OCI-LY7 (cell line): Measurements from ENCODE around the gene IGSF8. TPM values are rescaled to one million over a fixed set of nuclear protein-coding genes. Genes with fewer than 3 reads are reported as not detected.

Experiments used
- BruUV-seq: library from RNA; stranded (reverse); fragments of 400-500 nt; replicated peaks from 2 replicates; lab custom pipeline; 2021; lab: Mats Ljungman, UMichigan
- CTCF ChIA-PET: fragments of 300-600 bp; sonication (Branson Sonifier 250); formaldehyde crosslinking; loops from one replicate; lab custom pipeline; 2022; ENCODE audit warnings: antibody characterized with exemption; ENCODE audit not compliant: unreplicated experiment; lab: Charles Lee
- POLR2A ChIA-PET: fragments of 300-600 bp; sonication (Branson Sonifier 250); formaldehyde crosslinking; loops from one replicate; lab custom pipeline; 2022; ENCODE audit warnings: antibody characterized with exemption; lab: Charles Lee
- DNase-seq: peaks from one replicate; pipeline ENCODE4 v3.0.0-alpha.2; 2015; ENCODE audit warnings: low spot score
- H2AFZ ChIP-seq: fragments of 200-600 bp; sonication (generic), shearing (Covaris generic); 2 replicates; pipeline ENCODE4 v1.6.1; 2014; ENCODE audit warnings: mild to moderate bottlenecking, antibody characterized with exemption, low read length, moderate library complexity
- H3K27ac ChIP-seq: fragments of 200-600 bp; sonication (generic); 2 replicates; pipeline ENCODE4 v1.5.1; 2014; ENCODE audit warnings: mixed run types, low read depth, mild to moderate bottlenecking, moderate library complexity, low read length, inconsistent platforms; ENCODE audit not compliant: poor library complexity, severe bottlenecking
- H3K36me3 ChIP-seq: fragments of 200-600 bp; sonication (generic); 2 replicates; pipeline ENCODE4 v1.6.1; 2014; ENCODE audit warnings: mild to moderate bottlenecking, antibody characterized with exemption, low read length, moderate library complexity, mixed read lengths; ENCODE audit not compliant: insufficient read depth
- H3K4me1 ChIP-seq: fragments of 200-600 bp; sonication (generic); 2 replicates; pipeline ENCODE4 v1.5.1; 2014; ENCODE audit warnings: mild to moderate bottlenecking, low read length; ENCODE audit not compliant: insufficient read depth, poor library complexity, severe bottlenecking
- H3K4me2 ChIP-seq: fragments of 200-600 bp; sonication (generic); 2 replicates; pipeline ENCODE4 v1.6.1; 2014; ENCODE audit warnings: mild to moderate bottlenecking, low read length
- H3K4me3 ChIP-seq: fragments of 200-600 bp; sonication (generic); 2 replicates; pipeline ENCODE4 v1.5.1; 2014; ENCODE audit warnings: mild to moderate bottlenecking, low read depth, low read length; ENCODE audit not compliant: poor library complexity, severe bottlenecking
- H3K79me2 ChIP-seq: fragments of 200-600 bp; sonication (generic); 2 replicates; pipeline ENCODE4 v1.6.1; 2016; ENCODE audit warnings: low read depth, mild to moderate bottlenecking, low read length, moderate library complexity, mixed read lengths; ENCODE audit not compliant: insufficient read depth
- H3K9me2 ChIP-seq: fragments of 200-600 bp; sonication (generic); 2 replicates; pipeline ENCODE4 v1.6.1; 2016; ENCODE audit warnings: mild to moderate bottlenecking, low read length, mixed read lengths; ENCODE audit not compliant: insufficient read depth
- H3K9me3 ChIP-seq: fragments of 200-600 bp; sonication (generic); 2 replicates; pipeline ENCODE4 v1.6.1; 2014; ENCODE audit warnings: mild to moderate bottlenecking, mixed run types, low read length, mixed read lengths
- H4K20me1 ChIP-seq: fragments of 200-600 bp; sonication (generic); 2 replicates; pipeline ENCODE4 v1.6.1; 2014; ENCODE audit warnings: mild to moderate bottlenecking, antibody characterized with exemption, low read length, moderate library complexity, mixed read lengths; ENCODE audit not compliant: insufficient read depth
- CTCF ChIP-seq: fragments of 200-600 bp; sonication (generic); conservative IDR thresholded peaks from 2 replicates; pipeline ENCODE4 v1.5.1; 2014; ENCODE audit warnings: mild to moderate bottlenecking, antibody characterized with exemption, low read length, moderate library complexity, mixed read lengths
- EZH2phosphoT487 ChIP-seq: fragments of 200-600 bp; sonication (generic); IDR thresholded peaks from 2 replicates; pipeline ENCODE4 v1.6.1; 2018; ENCODE audit warnings: low read depth, borderline replicate concordance, mild to moderate bottlenecking, mixed run types, antibody characterized with exemption, low read length, moderate library complexity, mixed read lengths
- intact Hi-C: fragments of 100-400 bp; cut with micrococcal nuclease; formaldehyde crosslinking; loops from one replicate; pipeline ENCODE4 v1.10.0; 2022; ENCODE audit not compliant: unreplicated experiment
- total RNA-seq, 2 experiments: library from RNA; depleted of rRNA in 1 of 2; stranded (reverse); fragments of >200 nt in 1 of 2; shearing (Covaris generic) in 1 of 2; gene quantifications; 2 replicates each; pipeline ENCODE4 v1.2.3, GENCODE V29; 2014 to 2022

IGSF8 gene
- total RNA-seq, 2 experiments from 2014 or later = 18.7 to 28.7 TPM

GRCh38 chr1:160139840-160140239 lies 41.4 kb upstream of the IGSF8 start:
- BruUV-seq = no TSS peak
- CTCF ChIA-PET = no interaction called here
- H3K4me1 ChIP-seq = peaks cover 6% of the 10 kb centered on the region
- no peaks in the 10 kb centered on the region for H3K36me3 ChIP-seq
- no peak overlapping the region for H2AFZ ChIP-seq
- TF ChIP-seq CTCF (no peak), EZH2phosphoT487 (no peak)
- H3K9me2 ChIP-seq = no peaks in the 10 kb centered on the region
- intact Hi-C loops = no loop called here
- H3K4me3 ChIP-seq = no peak overlapping the region
- H3K4me2 ChIP-seq = no peak overlapping the region
- no peaks in the 10 kb centered on the region for H3K9me3 ChIP-seq
- no peaks in the 10 kb centered on the region for H4K20me1 ChIP-seq
- no peak for DNase-seq
- POLR2A ChIA-PET = no interaction called here
- no peaks in the 10 kb centered on the region for H3K79me2 ChIP-seq
- no peak overlapping the region for H3K27ac ChIP-seq

- no peak overlapping the region for H2AFZ ChIP-seq
- H3K36me3 ChIP-seq = no peaks in the 10 kb centered on the region
- H3K9me3 ChIP-seq = no peaks in the 10 kb centered on the region
- H3K4me1 ChIP-seq = peaks cover 6% of the 10 kb centered on the region
- no peak overlapping the region for H3K4me2 ChIP-seq
- TF ChIP-seq EZH2phosphoT487 (no peak), CTCF (no peak)
- BruUV-seq = no TSS peak
- no peaks in the 10 kb centered on the region for H3K9me2 ChIP-seq
- intact Hi-C loops = no loop called here
- no peaks in the 10 kb centered on the region for H3K79me2 ChIP-seq
- no peak overlapping the region for H3K27ac ChIP-seq
- CTCF ChIA-PET = no interaction called here
- H4K20me1 ChIP-seq = no peaks in the 10 kb centered on the region
- POLR2A ChIA-PET = no interaction called here
- no peak overlapping the region for H3K4me3 ChIP-seq
- no peak for DNase-seq
Measured at GRCh38 chr1:160137216-160137862, 38.9 kb upstream of the IGSF8 start.

GRCh38 chr1:160136926-160137200 lies 38.4 kb upstream of the IGSF8 start:
- Histone ChIP-seq H4K20me1 (no peaks in the 10 kb centered on the region), H3K9me3 (no peaks in the 10 kb centered on the region), H2AFZ (no peak overlapping the region), H3K4me2 (no peak overlapping the region), H3K4me1 (peaks cover 6% of the 10 kb centered on the region), H3K27ac (no peak overlapping the region), H3K4me3 (no peak overlapping the region), H3K9me2 (no peaks in the 10 kb centered on the region), H3K36me3 (no peaks in the 10 kb centered on the region), H3K79me2 (no peaks in the 10 kb centered on the region)
- POLR2A ChIA-PET = no interaction called here
- no peak for DNase-seq
- BruUV-seq = no TSS peak
- TF ChIP-seq CTCF (no peak), EZH2phosphoT487 (no peak)
- intact Hi-C loops = no loop called here
- CTCF ChIA-PET = no interaction called here
